BLaER1 treated with 17β-estradiol and CSF1 and Interleukin-3, amounts not matched to agents 10 nM and 100 nM (cell line): ENCODE results near the gene ASB13.

ENCODE experiments used
- H3K27ac ChIP-seq, 11 experiments: shearing (Covaris generic); formaldehyde crosslinking; 2 replicates each; pipeline ENCODE4 v1.8.1; 2022
- H3K27me3 ChIP-seq, 11 experiments: shearing (Covaris generic); formaldehyde crosslinking; 2 replicates each; pipeline ENCODE4 v1.8.1; 2022
- H3K36me3 ChIP-seq, 11 experiments: shearing (Covaris generic); formaldehyde crosslinking; 2 replicates each; pipeline ENCODE4 v1.8.1; 2022
- H3K4me1 ChIP-seq, 10 experiments: shearing (Covaris generic); formaldehyde crosslinking; 2 replicates each; pipeline ENCODE4 v1.8.1; 2022
- H3K4me2 ChIP-seq, 11 experiments: shearing (Covaris generic); formaldehyde crosslinking; 2 replicates each; pipeline ENCODE4 v1.8.1; 2022
- H3K4me3 ChIP-seq, 10 experiments: shearing (Covaris generic); formaldehyde crosslinking; 2 replicates each; pipeline ENCODE4 v1.8.1; 2022
- H3K9ac ChIP-seq, 11 experiments: shearing (Covaris generic); formaldehyde crosslinking; 2 replicates each; pipeline ENCODE4 v1.8.1; 2022
- H3K9me3 ChIP-seq, 11 experiments: shearing (Covaris generic); formaldehyde crosslinking; replicated peaks in 1 of 11; 2 replicates each; pipeline ENCODE4 v1.8.1; 2022
- H4K20me1 ChIP-seq, 11 experiments: shearing (Covaris generic); formaldehyde crosslinking; 2 replicates each; pipeline ENCODE4 v1.8.1; 2022
- Cebpa-rat ChIP-seq, 11 experiments: shearing (Covaris generic); IDR thresholded peaks; 2 replicates each; pipeline ENCODE4 v1.8.1; 2022

The ASB13 gene

GRCh38 chr10:5604236-5604925 lies 62.0 kb downstream of the ASB13 start:
- Histone ChIP-seq H3K9ac (no peak overlapping the region), H3K27me3 (no peaks in the 10 kb centered on the region), H3K4me3 (no peak overlapping the region)

DNA sequence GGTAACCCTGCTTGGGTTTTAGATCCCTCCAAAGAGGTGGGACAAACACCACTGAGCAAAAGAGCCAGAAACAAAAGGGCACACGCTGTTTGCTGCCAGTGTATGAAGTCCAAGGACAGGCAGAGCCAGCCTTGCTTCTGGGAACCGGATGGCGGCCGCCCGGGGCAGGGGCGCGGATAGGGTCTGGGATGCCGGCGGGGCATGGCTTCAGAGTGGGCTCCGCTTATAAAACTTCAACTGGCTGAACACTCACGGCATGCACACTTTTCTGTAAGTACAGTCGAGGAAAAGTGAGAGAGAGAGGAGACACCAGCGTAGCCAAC lies 62.6 kb downstream of the ASB13 start:
- H3K27me3 ChIP-seq: no peaks in the 10 kb centered on the region
- H3K4me2 ChIP-seq: no peak overlapping the region
- TF ChIP-seq Cebpa-rat (IDR thresholded peaks at IDR 0.05): no peak
- no peak overlapping the region for H3K4me3 ChIP-seq
- no peaks in the 10 kb centered on the region for H4K20me1 ChIP-seq
- H3K9ac ChIP-seq: no peak overlapping the region
- no peaks in the 10 kb centered on the region for H3K36me3 ChIP-seq
- peaks cover 0 to 20% (median 12%) of the 10 kb centered on the region in 11 experiments; a peak in 13 of 22 replicates for H3K9me3 ChIP-seq
- no peak overlapping the region for H3K27ac ChIP-seq
- peaks cover 0 to 22% (median 6%) of the 10 kb centered on the region in 10 experiments; a peak in 7 of 20 replicates for H3K4me1 ChIP-seq

More at GRCh38 chr10:5604236-5604925, 62.0 kb downstream of the ASB13 start:
- Histone ChIP-seq H3K27ac (no peak overlapping the region), H4K20me1 (no peaks in the 10 kb centered on the region), H3K4me2 (0 out of 22 replicates have a peak overlapping the region, but pooled peaks of 1 of the 11 experiments have one; percentile 15), H3K36me3 (no peaks in the 10 kb centered on the region), H3K4me1 (peaks cover 0 to 22% (median 6%) of the 10 kb centered on the region in 10 experiments; a peak in 7 of 20 replicates), H3K9me3 (peaks cover 0 to 20% (median 12%) of the 10 kb centered on the region in 11 experiments; a peak in 13 of 22 replicates)
- no peak for TF ChIP-seq Cebpa-rat (IDR thresholded peaks at IDR 0.05)

- no peaks in the 10 kb centered on the region for H3K36me3 ChIP-seq
- no peak overlapping the region for H3K4me3 ChIP-seq
- H4K20me1 ChIP-seq: no peaks in the 10 kb centered on the region
- H3K27ac ChIP-seq: no peak overlapping the region
- H3K4me1 ChIP-seq: peaks cover 0 to 22% (median 6%) of the 10 kb centered on the region in 10 experiments; a peak in 7 of 20 replicates
- no peak for TF ChIP-seq Cebpa-rat (IDR thresholded peaks at IDR 0.05)
- H3K27me3 ChIP-seq: no peaks in the 10 kb centered on the region
- no peak overlapping the region for H3K9ac ChIP-seq
- H3K4me2 ChIP-seq: peak overlapping the region in 1 of 11 experiments; percentile 23; a peak in 1 of 22 replicates
- peaks cover 0 to 20% (median 12%) of the 10 kb centered on the region in 11 experiments; a peak in 13 of 22 replicates for H3K9me3 ChIP-seq
Measured at GRCh38 chr10:5603091-5603847, 63.1 kb downstream of the ASB13 start.

DNA sequence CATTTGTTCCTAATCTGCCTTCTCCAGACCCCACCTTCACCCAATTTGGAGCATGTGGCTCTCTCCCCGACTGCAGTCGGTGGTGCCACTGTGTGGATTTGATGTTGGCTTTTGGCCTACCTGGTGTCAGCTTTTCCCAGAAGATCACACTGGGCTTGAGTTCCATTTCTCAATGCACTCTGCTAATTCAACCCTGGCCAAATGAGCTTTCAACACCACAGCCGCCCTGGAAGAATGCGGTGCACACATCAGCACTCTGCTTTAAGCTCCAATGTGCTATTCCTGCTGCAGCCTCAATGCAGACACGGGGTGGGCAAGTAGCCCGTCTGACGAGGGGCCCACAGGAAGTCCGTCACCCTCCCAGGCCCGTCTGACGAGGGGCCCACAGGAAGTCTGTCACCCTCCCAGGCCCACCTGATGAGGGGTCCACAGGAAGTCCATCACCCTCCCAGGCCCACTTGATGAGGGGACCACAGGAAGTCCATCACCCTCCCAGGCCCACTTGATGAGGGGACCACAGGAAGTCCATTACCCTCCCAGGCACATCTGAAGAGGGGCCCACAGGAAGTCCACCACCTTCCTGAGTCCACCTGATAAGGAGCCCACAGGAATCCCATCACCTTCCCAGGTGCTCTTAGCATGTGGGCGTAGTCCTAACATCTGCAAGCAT lies 64.4 kb downstream of the ASB13 start:
- Histone ChIP-seq H4K20me1 (no peaks in the 10 kb centered on the region; a peak in 1 of 22 replicates), H3K9ac (no peak overlapping the region), H3K27me3 (no peaks in the 10 kb centered on the region), H3K9me3 (peaks cover 0 to 16% (median 8%) of the 10 kb centered on the region in 11 experiments; a peak in 13 of 22 replicates), H3K4me2 (0 out of 22 replicates have a peak overlapping the region, but pooled peaks of 2 of the 11 experiments have one; percentile 4 to 10), H3K4me1 (peaks cover under 1 to 21% (median 7%) of the 10 kb centered on the region in 10 experiments; a peak in 15 of 20 replicates), H3K4me3 (no peak overlapping the region), H3K36me3 (no peaks in the 10 kb centered on the region), H3K27ac (no peak overlapping the region)
- no peak for TF ChIP-seq Cebpa-rat (IDR thresholded peaks at IDR 0.05)

DNA sequence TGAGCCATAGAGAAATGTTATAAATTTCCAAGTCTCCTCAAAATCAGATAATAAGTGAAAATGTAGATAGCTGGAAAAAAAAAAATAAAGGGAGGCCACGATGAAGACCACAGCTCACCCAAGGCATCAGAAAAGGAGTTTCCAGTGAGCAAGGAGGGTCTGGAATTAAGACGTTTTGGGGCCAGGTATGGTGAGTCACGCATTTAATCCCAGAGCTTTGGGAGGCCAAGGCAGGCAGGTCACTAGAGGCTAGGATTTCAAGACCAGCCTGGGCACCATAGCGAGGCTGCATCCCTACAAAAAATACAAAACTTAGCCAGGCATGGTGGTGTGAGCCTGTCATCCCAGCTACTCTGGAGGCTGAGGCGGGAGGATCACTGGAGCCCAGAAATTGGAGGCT lies 65.5 kb downstream of the ASB13 start:
- H4K20me1 ChIP-seq: no peaks in the 10 kb centered on the region; a peak in 1 of 22 replicates
- no peaks in the 10 kb centered on the region for H3K36me3 ChIP-seq
- no peak for TF ChIP-seq Cebpa-rat (IDR thresholded peaks at IDR 0.05)
- H3K9ac ChIP-seq: no peak overlapping the region
- H3K4me2 ChIP-seq: no peak overlapping the region
- H3K27me3 ChIP-seq: no peaks in the 10 kb centered on the region
- peaks cover 11 to 25% (median 13%) of the 10 kb centered on the region in 10 experiments for H3K4me1 ChIP-seq
- H3K4me3 ChIP-seq: no peak overlapping the region
- H3K9me3 ChIP-seq: peaks cover 0 to 16% (median 8%) of the 10 kb centered on the region in 11 experiments; a peak in 13 of 22 replicates
- no peak overlapping the region for H3K27ac ChIP-seq

DNA sequence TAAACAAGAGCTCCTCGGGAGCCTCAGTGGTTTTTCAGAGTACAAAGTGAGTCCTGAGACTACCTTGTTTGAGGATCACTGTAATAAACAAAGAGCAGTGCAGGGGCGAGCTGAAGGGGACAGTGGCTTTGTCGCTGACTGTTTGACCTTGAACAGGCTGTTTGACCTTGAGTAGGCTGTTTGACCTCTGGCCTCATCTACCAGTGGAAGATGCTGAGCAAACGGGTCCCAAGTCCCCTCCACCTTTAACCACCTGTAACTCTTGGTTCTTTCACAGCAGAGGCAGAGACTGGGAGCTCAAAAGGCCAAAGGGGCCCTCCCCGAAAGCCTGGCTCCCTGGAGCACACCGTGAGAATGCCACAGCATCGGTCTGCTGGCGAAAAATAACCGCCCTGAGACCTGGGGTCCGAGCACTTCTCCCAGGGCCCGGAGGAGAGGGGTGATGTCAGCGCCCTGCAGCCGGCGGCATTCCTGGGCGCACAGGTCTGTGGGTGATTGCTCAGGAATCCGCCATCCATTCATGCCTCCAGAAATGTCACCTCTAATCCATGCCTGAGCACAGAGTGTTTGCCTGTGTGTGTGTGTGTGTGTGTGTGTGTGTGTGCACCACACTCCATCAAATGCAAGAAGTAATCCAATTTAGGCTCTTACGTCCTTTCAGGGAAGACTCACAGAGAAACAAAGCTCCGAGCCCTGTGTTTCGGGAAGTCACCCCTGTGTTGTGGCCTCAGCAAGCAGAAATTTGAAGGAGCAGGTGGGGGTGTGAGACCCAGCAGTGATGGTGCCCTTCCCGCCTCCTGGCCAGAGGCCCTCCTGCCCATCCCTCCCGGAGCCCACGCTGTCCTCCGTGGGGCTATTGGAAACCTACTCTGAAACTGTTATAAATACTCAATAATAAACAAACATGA lies 66.5 kb downstream of the ASB13 start:
- no peak for TF ChIP-seq Cebpa-rat (IDR thresholded peaks at IDR 0.05)
- H4K20me1 ChIP-seq: no peaks in the 10 kb centered on the region; a peak in 1 of 22 replicates
- H3K9ac ChIP-seq: no peak overlapping the region
- no peak overlapping the region for H3K4me2 ChIP-seq
- no peak overlapping the region for H3K27ac ChIP-seq
- no peaks in the 10 kb centered on the region for H3K27me3 ChIP-seq
- H3K9me3 ChIP-seq: peaks cover 0 to 16% (median 8%) of the 10 kb centered on the region in 11 experiments; a peak in 13 of 22 replicates
- no peaks in the 10 kb centered on the region for H3K36me3 ChIP-seq
- H3K4me3 ChIP-seq: no peak overlapping the region
- peaks cover 17 to 36% (median 22%) of the 10 kb centered on the region in 10 experiments for H3K4me1 ChIP-seq

DNA sequence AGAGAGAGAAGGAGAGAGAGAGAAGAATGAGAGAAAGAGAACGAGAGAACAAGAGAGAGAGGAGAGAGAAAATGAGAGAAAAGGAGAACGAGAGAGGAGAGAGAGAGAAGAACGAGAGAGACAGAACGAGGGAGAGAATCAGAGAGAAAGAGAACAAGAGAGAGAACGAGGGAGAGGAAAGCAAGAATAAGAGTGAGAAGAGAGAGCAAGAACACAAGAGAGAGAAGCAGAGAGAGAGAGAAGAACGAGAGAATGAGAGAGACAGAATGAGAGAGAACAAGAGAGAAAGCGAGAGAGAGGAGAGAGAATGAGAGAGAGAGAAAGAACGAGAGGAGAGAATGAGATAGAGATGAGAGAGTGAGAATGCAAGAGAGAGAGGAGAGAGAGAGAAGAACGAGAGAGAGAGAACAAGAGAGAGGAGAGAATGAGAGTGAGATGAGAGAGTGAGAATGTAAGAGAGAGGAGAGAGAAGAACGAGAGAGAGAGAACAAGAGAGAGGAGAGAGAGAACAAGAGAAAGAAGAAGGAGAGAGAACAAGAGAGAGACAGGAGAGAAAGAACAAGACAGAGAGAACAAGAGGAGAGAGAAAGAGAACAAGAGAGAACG lies 68.2 kb downstream of the ASB13 start:
- Histone ChIP-seq H3K4me2 (no peak overlapping the region), H3K9ac (no peak overlapping the region), H3K36me3 (no peaks in the 10 kb centered on the region), H3K9me3 (peaks cover 0 to 8% (median 2%) of the 10 kb centered on the region in 11 experiments; a peak in 13 of 22 replicates), H3K4me1 (peaks cover 15 to 35% (median 23%) of the 10 kb centered on the region in 10 experiments), H3K27ac (no peak overlapping the region), H3K27me3 (no peaks in the 10 kb centered on the region), H3K4me3 (no peak overlapping the region), H4K20me1 (no peaks in the 10 kb centered on the region; a peak in 1 of 22 replicates)
- no peak for TF ChIP-seq Cebpa-rat (IDR thresholded peaks at IDR 0.05)
